ENCODE results near the gene PPP1R7. TPM values are rescaled to one million over a fixed set of nuclear protein-coding genes. Genes with fewer than 3 reads are reported as not detected.
A peak's percentile ranks its signal among the peaks of the same experiment; 100 is the strongest.

PPP1R7 gene
- total RNA-seq, 1 donor from 2014 or later = 43.1 TPM

DNA sequence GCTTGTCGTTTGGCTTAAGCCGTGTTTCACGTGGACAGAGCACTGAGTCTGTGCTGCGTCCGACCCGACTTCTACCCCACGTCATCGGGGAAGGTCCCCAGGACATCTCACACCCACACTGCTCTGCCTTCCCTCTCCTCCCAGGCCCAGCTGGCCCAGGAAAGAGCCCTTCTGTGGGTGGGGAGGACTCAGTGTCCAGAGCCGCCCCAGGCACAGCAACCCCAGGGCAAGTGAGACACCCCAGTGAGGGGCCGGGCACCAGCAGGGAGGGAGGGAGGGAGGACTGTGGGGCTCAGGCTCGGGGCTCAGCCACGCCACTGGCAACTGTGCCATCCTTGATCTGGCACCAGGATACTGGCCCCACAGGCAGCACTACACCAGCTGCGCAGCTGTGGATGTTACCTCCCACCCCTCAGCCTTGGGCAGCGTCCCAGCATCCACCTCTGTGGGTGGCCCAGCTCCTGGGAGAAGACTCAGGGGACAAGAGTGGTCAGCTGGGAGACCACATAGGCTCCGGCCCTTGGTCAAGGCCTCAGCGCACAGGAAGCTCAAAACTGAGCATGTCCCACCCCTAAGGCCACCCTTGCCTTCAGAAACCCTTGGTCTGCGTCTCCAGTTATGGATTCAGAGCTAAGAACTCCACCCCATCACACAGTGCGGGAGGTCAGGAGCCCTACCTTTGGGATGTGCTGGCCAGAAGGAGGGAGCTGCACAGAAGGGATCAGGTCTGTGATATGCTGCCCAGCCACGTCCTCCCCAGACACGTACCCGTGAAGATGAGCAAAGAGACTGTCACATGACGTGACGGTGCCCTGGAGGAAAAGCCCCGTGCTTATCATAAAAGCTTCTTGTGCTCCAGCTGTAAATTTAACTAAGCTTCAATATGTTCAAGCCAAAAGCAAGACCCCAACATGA is 12.7 kb upstream of the PPP1R7 start:
- no peaks in the 10 kb centered on the region for H3K27me3 Mint-ChIP-seq (ENCODE audit: low read depth)
- no peak overlapping the region for H3K4me3 Mint-ChIP-seq (ENCODE audit: unreplicated experiment)
- TF ChIP-seq, protein P1, sequence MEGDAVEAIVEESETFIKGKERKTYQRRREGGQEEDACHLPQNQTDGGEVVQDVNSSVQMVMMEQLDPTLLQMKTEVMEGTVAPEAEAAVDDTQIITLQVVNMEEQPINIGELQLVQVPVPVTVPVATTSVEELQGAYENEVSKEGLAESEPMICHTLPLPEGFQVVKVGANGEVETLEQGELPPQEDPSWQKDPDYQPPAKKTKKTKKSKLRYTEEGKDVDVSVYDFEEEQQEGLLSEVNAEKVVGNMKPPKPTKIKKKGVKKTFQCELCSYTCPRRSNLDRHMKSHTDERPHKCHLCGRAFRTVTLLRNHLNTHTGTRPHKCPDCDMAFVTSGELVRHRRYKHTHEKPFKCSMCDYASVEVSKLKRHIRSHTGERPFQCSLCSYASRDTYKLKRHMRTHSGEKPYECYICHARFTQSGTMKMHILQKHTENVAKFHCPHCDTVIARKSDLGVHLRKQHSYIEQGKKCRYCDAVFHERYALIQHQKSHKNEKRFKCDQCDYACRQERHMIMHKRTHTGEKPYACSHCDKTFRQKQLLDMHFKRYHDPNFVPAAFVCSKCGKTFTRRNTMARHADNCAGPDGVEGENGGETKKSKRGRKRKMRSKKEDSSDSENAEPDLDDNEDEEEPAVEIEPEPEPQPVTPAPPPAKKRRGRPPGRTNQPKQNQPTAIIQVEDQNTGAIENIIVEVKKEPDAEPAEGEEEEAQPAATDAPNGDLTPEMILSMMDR (IDR thresholded peaks at IDR 0.05) = no peak
- peak; percentile 69 for DNase-seq (ENCODE audit: low spot score)
- H3K9me3 Mint-ChIP-seq (ENCODE audit: low read depth) = no peaks in the 10 kb centered on the region
- H3K27ac Mint-ChIP-seq (ENCODE audit: unreplicated experiment) = no peak overlapping the region
- H3K4me1 Mint-ChIP-seq (ENCODE audit: low read depth) = peaks cover 2% of the 10 kb centered on the region
- H3K36me3 Mint-ChIP-seq (ENCODE audit: low read depth) = peaks cover 3% of the 10 kb centered on the region

DNA sequence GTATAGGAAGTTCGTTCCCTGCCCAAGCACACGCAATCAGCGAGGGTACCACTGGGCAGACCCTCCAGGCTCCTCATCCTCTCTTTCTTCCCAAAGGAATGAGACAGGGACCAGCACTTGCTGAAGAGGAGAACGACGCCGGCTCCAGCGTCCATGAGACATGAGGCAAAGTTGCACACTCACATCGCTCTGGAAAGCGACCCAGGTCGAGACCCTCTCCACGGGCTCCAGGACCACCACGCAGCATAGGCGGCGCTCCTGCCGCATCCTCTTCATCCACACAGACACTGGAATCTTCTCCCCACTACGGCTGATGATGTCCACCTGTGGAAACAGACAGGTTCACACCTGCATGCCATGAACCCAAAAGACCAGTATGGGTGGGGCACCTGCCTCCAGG is 11.8 kb upstream of the PPP1R7 start:
- no peaks in the 10 kb centered on the region for H3K9me3 Mint-ChIP-seq (ENCODE audit: low read depth)
- peaks cover 3% of the 10 kb centered on the region for H3K36me3 Mint-ChIP-seq (ENCODE audit: low read depth)
- H3K27ac Mint-ChIP-seq (ENCODE audit: unreplicated experiment) = no peak overlapping the region
- H3K27me3 Mint-ChIP-seq (ENCODE audit: low read depth) = no peaks in the 10 kb centered on the region
- H3K4me3 Mint-ChIP-seq (ENCODE audit: unreplicated experiment) = no peak overlapping the region
- peaks cover 2% of the 10 kb centered on the region for H3K4me1 Mint-ChIP-seq (ENCODE audit: low read depth)
- DNase-seq (ENCODE audit: low spot score) = peak; percentile 56
- TF ChIP-seq, protein P1 (IDR thresholded peaks at IDR 0.05) = no peak

DNA sequence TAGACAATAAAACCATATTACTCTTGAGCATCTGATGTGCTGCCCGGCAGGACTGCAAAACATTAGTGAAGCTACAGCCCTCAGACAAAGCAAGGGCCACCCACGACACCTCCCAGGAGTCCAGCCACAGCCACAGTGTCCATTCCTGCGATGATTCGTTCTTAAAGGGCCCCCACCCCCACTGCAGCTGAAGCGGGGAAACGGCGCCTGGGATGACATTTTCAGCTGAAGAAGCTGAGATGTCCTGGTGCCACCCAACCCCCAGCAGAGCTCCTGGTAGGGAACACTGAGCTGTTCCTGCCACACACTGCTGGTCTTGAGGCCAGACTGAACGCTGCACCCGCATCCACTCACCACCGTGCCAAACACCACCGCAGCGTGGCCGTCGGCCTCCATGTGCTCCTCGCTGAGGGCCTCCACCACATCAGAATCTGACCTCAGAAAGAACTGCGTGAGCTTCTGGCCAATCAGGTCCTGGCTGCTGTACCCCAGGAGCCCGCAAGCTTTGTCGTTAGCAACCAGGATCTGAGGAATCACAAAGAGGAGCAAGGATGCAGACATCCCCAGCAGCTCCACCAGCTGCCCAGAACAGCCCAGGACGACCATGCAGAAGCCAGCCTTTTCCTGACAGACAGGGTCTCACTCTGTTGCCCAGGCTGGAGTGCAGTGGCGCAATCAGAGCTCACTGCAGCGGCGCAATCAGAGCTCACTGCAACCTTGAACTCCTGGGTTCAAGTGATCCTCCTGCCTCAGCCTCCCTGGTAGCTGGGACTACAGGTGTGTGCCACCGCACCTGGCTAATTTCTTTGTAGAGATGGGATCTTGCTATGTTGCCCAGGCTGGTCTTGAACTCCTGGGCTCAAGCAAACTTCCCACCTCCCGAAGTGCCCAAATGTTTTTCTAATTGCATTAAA is 10.5 kb upstream of the PPP1R7 start:
- H3K4me3 Mint-ChIP-seq (ENCODE audit: unreplicated experiment) = no peak overlapping the region
- TF ChIP-seq, protein P1 (IDR thresholded peaks at IDR 0.05) = no peak
- H3K36me3 Mint-ChIP-seq (ENCODE audit: low read depth) = peaks cover 3% of the 10 kb centered on the region
- H3K27me3 Mint-ChIP-seq (ENCODE audit: low read depth) = no peaks in the 10 kb centered on the region
- H3K27ac Mint-ChIP-seq (ENCODE audit: unreplicated experiment) = no peak overlapping the region
- H3K4me1 Mint-ChIP-seq (ENCODE audit: low read depth) = peaks cover 2% of the 10 kb centered on the region
- no peaks in the 10 kb centered on the region for H3K9me3 Mint-ChIP-seq (ENCODE audit: low read depth)
- peak; percentile 38 for DNase-seq (ENCODE audit: low spot score)

DNA sequence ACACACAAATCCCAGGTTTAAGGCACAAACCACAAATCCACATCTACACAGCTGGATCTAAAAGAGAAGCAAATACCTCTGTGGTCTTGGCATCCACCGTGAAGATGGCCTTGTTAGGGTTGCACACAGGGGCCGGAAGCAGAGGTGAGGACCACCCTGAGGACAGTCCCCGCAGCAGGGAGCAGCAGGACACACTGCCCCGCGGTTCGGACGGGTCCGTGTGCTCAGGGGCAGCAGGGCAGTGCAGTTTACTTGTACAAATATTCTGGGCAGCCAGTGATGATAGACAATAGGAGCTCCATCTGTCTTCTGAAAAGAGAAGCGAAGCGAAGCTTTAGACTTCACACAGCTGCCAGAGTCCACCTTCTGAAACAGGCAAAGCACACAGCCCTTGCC is 9.8 kb upstream of the PPP1R7 start:
- Mint-ChIP-seq H3K27ac (ENCODE audit: unreplicated experiment) (no peak overlapping the region), H3K4me3 (ENCODE audit: unreplicated experiment) (no peak overlapping the region), H3K9me3 (ENCODE audit: low read depth) (no peaks in the 10 kb centered on the region), H3K27me3 (ENCODE audit: low read depth) (no peaks in the 10 kb centered on the region), H3K36me3 (ENCODE audit: low read depth) (peaks cover 3% of the 10 kb centered on the region), H3K4me1 (ENCODE audit: low read depth) (peaks cover 2% of the 10 kb centered on the region)
- TF ChIP-seq, protein P1 (IDR thresholded peaks at IDR 0.05) = no peak
- DNase-seq (ENCODE audit: low spot score) = peak; percentile 53

DNA sequence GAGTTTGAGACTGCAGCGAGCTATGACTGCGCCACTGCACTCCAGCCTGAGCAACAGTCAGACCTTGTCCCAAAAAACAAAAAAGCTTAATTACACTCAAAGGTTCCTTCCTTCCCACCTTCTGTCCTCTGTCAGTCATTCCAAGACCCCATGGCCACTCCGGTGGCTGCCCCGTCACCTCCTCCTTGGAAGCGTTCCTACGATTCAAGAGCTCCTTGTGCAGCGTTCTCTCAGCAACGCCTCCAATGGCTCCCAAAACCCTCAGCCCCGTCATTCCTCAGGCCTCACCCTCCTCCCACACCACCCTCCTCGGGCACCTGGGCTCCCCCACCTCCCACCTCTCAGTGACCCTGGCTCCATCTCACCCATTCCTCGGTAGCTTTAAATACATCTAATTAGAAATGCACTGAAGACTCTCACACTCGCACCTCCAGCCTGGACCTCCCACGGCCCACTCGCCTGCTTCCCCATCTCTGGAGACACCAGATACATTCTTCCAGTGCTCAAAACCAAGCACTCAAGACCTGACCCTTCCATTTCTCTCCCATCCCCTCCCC is 9.0 kb upstream of the PPP1R7 start:
- Mint-ChIP-seq H3K36me3 (ENCODE audit: low read depth) (peaks cover under 1% of the 10 kb centered on the region), H3K4me3 (ENCODE audit: unreplicated experiment) (no peak overlapping the region), H3K9me3 (ENCODE audit: low read depth) (no peaks in the 10 kb centered on the region), H3K27me3 (ENCODE audit: low read depth) (no peaks in the 10 kb centered on the region), H3K4me1 (ENCODE audit: low read depth) (peaks cover 2% of the 10 kb centered on the region), H3K27ac (ENCODE audit: unreplicated experiment) (no peak overlapping the region)
- DNase-seq (ENCODE audit: low spot score) = peak; percentile 70
- TF ChIP-seq, protein P1 (IDR thresholded peaks at IDR 0.05) = no peak
